ENCODE results near the gene SLC16A13.
A peak's percentile ranks its signal among the peaks of the same experiment; 100 is the strongest.
"Not testable (repeated sequence)": the region's sequence is repeated elsewhere in the genome, so short reads cannot be mapped to it uniquely, and the experiment has no call there.

SLC16A13 gene

DNA sequence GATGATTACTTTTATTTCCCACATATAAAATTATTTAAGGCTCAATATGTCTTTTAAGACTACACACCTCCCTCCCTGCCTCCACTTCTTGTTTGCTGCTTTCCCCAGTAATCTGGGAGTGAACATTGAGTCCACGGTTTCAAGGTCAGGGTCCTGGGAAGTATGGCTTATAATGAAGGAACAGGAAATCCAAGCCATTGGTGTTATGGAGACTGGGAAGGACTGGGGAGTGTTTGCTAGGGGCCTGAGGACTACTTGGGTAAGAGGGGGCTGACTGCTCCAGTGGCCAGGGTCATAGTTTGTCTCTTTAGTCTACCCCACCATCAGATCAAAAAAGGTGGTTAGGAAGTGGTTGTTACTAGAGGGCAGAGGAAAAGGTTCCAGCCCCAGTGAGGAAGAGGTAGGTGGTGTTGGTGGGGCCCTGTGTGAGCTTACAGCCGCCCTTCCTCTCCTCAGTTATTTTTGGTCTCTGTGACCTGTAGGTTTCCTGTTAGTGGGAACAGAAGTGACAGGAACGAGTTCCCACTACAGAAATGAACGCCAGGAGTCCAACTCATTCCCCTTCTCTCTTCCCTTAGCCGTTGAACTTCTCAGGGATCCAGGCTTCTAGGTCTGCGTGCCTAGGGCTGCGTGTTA lies 742 bp upstream of the SLC16A13 start:
- no peak for DNase-seq

DNA sequence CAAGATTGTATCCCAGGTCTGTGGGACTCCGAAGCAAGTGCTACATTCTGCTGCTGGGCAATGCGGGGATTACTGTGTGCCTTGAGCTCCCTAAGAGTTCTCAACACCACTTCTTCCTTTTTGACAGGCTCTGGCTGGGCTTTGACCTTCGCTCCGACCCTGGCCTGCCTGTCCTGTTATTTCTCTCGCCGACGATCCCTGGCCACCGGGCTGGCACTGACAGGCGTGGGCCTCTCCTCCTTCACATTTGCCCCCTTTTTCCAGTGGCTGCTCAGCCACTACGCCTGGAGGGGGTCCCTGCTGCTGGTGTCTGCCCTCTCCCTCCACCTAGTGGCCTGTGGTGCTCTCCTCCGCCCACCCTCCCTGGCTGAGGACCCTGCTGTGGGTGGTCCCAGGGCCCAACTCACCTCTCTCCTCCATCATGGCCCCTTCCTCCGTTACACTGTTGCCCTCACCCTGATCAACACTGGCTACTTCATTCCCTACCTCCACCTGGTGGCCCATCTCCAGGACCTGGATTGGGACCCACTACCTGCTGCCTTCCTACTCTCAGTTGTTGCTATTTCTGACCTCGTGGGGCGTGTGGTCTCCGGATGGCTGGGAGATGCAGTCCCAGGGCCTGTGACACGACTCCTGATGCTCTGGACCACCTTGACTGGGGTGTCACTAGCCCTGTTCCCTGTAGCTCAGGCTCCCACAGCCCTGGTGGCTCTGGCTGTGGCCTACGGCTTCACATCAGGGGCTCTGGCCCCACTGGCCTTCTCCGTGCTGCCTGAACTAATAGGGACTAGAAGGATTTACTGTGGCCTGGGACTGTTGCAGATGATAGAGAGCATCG lies 2.4 kb downstream of the SLC16A13 start:
- no peak for DNase-seq

DNA sequence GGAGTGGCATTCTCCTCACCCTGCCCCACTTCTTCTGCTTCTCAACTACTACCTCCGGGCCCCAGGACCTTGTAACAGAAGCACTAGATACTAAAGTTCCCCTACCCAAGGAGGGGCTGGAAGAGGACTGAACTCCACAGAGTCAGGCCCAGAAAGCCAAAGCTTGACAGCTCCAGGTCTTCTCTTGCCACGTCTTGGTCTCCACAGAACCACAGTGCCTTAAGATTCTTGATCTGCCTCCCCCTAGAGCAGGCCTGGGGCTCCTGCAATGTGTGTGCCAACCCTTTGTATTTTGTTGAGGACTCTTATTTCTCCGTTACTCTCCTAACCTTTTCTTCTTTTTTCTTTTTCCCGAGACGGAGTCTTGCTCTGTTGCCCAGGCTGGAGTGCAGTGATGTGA lies 4.0 kb downstream of the SLC16A13 start:
- DNase-seq: no peak

DNA sequence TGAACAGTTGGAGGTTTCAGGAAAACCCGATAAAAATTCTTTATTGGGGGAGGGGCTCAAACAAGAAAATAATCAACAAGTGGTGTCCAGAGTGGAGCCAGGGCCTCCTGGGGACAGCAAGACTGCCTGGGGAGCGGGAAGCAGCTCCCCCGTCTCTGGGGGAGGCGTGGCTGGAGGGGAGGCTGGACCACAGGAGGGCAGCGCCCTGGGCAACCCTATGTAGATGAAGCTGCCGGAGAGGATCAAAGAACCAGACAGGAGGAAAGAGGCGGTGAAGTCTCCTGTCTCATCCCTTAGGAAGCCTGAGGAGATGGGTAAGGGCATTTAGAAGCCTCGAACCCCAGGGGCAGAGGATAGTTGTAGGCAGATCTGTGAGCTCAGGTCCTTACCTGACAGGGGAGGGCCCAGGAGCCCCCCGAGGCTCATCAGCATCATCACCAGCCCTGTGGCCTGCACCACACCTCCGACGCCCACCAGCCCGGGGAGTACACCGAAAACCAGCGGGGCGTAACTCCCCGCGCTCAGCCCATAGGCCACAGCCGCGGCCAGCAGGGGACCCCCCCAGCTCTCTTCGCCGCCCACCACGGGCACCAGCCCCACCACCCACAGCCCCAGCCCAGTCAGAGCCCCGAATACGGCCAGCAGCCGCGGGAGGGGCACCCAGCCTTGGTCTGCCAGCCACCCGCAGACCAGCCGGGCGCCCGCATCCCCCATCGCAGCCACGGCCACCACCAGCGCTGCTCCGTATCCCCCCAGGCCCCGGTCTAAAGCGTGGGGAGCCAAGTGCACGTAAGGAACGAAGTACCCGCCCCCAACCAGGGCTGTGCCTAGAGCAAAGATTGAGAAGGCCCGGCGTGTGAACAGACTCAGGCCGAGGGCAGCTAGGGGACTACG lies 6.0 kb downstream of the SLC16A13 start:
- DNase-seq: no peak

DNA sequence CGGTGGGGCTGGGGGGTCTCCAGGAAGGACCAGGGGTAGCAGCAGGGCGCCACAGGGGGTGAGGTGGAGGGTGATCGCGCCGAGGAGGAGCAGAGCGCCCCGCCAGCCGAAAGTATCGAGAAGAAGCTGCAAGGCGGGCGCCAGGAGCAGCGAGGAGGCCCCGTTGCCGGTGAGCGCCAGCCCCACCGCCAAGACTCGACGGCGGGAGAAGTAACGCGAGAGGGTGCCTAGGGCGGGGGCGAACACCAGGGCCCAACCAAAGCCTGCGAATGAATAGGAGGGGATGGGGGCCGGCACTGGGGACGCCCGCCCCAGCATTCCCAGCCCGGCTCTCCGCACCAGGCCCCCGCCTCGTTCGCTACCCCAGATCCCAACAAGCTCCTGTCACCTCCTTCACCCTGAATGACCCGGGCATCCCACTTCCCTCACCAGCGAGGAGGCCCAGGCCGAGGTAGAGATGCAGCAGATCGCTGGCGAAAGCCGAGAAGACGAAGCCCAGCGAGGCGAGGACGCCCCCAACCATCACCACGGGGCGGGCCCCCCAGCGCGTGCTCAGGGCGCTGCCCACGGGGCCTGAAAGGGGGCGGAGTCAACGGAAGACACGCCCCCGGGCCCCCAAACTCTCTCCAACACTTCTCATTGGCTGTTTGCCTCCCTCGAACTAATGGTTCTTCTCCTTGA lies 6.8 kb downstream of the SLC16A13 start:
- DNase-seq: no peak

DNA sequence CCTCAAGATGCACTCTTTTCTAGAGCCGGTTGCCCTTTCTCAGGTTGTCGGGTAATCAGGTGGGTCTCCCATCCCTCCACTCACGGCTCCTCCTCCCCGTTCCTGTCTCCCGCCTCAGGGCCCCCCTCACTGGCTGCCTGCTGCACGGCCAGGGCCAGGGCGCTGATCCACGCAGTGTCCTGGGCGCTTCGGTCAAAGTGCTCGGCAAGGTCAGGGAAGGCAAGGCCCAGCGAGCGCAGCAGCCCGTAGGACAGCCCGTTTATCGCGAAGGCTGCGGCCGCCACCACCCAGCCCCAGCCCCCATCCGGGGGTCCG lies 7.3 kb downstream of the SLC16A13 start:
- no peak for DNase-seq

DNA sequence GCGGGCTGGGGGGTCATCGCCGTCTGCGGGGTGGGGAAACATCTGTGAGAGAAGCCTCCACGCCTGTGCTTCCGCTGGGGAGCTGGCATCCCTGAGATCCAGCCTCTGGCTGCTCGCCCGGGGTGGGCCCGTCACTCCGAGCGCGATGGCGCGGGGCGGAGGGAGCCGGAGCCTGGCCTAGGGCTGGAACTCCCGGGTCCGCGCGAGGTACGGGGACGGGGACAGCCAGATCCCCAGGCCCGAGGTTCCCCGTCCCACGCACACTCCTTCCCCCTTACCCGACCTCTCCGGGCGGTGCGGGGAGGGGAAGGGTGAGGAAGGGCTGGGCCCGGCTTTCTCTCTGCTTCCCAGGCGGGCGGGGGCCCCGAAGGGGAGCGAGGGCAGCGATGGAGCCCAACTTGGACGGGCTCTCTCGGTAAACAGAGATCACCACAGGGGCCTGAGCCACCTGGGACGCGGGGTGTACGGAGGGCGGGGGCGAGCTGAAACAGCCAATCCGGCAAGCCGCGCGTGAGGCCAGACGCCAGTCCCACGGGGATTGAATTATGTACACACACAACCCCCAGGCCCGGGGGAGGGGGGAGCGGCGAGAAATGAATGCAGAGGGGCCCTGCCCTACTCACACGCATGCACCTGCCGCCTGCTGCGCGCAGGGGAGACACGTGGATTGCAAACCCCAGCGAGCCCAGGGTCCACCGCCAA lies 7.8 kb downstream of the SLC16A13 start, which contains the start of gene SLC16A11:
Gene SLC16A11 (minus strand): TSS at position 596 of the 702 bp plus-strand sequence. CDS start 579 bp downstream, at position 17.
- DNase-seq: peak; percentile 89

DNA sequence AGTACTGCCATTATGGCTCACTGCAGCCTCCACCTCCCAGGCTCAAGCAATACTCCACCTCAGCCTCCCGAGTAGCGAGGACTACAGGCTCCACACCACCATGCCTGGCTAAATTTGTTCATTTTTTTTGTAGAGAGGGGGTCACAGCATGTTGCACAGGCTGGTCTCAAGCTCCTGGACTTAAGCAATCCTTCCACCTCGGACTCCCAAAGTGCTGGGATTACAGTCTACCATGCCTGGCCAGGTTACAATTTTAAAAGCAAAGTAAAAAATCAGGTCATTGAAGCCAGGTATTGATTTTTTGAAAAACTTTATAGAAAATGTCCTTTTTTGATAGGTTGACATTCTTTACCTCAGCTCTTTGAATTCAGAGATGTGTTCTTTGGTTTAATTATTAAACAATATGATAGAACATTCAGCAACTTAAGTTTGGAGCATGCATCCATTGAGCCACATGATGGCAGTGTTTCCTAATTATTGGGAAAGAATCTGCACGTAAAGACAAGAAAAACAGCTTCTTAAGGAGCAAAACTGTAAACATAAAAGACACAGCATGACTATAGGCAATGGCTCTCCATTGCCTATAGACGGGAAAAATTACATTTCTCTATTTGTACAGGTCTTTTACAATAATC lies 9.8 kb downstream of the SLC16A13 start:
- DNase-seq: peak; percentile 43

DNA sequence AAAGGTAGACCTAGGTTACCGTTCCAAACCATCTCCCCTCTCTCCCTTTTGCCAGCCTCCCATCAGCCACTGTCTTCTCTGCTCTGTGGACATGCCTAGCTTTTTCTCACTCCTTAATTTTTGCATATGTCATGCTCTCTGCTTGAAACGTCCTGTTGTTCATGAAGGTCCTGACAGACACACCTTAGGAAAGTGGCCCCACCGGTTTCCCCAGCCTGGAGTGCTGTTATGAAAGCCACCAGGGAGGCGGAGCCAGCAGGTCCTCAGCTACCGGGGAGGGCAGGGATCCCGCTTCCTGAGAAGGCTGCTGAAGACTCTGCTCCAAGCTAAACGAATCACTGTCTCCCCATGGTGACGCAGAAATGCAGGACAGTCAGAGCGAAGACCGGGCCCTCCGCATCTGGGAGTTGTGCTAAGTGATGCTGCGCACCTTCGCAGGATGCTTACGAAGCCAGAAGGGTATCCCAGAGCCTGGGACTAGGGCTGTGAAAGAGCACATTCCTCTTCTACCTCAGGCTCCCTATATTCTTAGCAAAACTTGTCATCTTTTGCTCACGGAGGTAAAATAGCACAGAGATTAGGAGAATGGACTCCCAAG lies 10.4 kb downstream of the SLC16A13 start:
- no peak for DNase-seq

DNA sequence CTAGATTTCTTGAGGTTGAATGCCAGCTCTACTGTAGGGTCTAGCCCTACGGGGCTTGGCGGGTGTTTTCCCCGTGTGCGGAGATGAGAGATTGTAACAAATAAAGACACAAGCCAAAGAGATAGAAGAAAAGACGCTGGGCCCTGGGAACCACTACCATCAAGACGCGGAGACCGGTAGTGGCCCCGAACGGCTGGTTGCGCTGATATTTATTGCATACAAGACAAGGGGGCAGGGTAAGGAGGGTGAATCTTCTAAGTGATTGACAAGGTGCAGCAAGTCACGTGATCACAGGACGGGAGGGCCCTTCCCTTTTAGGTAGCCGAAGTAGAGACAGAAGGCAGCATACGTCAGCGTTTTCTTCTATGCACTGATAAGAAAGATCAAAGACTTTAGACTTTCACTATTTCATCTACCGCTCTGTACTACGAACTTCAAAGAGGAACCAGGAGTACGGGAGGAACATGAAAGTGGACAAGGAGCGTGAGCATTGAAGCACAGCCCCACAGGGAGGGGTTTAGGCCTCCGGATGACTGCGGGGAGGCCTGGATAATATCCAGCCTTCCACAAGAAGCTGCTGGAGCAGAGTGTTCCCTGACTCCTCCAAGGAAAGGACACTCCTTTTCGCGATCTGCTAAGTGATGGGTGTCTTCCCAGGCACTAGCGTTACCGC lies 11.0 kb downstream of the SLC16A13 start:
- not testable (repeated sequence) for DNase-seq

DNA sequence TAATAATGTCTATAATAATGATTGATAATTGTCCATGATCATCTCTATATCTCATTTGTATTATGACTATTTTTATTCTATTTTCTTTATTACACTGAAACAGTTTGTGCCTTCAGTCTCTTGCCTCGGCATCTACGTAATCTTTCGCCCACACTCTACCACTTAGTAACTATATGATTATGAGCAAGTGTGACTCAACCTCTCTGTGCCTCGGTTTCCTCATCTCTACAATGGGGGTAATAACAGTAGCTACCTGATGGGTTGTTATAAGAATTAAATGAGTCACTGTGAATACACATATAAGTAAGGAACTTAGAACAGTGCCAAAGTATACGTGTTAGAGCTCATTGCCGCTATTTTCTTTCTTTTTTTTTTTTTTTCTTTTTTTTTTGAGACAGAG lies 11.8 kb downstream of the SLC16A13 start:
- no peak for DNase-seq

DNA sequence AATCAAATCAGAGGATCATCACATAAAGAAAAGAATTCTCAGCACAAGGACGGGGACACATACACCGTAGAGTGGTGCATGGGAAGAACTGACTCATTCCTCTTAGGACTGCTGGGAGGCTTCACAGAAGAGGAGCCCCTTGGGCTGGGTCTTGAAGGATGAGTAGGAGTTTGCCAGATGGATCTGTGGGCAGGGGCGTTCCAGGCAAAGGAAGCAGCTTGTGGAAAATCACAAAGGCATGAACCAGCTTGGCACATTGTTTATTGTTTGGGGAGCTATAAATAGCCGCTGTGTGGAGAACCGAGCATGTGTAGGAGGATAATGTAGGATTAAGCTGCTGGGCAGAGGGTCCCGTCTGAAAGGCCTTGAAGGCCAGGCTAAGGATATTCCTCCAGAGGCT lies 13.2 kb downstream of the SLC16A13 start:
- DNase-seq: no peak

DNA sequence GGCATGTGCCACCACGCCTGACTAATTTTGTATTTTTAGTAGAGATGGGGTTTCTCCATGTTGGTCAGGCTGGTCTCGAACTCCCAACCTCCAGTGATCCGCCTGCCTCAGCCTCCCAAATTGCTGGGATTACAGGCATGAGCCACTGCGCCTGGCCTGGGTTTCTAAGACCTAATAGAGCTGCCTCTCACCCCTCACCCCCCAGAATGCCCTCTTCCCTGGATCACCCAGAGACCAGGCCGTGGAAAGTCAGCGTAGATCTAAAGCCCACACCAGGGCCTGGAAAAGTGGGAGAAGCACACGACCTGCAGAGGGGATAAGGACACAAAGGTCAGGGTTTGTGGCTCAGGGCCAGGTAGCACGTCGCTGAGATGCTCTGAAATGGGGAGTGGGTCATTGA lies 14.8 kb downstream of the SLC16A13 start:
- DNase-seq: not testable (repeated sequence)

DNA sequence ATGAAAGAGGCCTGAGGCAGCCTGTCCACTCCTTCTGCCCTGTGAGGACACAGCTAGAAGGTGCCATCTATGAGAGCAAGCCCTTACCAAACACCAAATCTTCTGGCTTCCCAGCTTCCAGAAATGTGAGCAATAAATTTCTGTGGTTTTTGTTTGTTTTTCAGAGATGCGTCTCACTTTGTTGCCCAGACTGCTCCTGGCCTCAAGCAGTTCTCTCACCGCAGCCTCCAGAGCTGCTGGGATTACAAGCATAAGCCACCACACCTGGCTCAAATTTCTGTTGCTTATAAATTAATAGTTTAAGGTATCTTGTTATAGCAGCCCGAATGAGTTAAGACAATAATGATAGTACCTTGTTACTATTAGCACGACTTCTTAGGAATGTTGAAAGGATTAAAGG lies 20.6 kb downstream of the SLC16A13 start:
- DNase-seq: no peak

DNA sequence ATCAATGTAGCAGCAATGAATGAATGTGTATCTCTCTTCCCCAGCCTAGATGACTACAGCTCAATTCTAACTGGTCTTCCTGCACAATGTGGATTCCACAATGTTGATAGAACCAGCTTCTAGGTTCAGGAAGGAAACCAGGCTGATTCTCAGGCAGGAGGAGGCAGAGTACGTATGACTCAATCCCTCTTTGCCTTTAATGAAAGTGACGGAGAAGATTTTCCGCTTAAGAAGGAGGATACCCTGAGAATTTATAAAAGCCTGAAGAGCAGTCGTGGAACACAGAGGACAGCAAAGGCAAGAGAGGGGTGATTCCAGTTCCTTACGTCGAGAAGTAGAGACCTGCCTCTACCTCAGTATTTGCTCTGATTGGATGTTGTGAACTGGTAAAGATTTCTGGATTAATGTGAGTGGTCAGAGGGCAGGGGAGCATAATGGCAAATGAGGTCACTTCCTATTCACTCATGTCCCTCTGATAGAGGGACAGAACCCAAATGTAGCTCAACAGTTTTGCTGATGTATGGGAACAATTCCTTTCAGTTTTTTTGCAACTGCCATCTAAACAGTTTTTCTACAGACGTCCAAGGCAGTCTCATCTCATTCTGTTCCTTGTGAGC lies 23.1 kb downstream of the SLC16A13 start:
- DNase-seq: no peak

DNA sequence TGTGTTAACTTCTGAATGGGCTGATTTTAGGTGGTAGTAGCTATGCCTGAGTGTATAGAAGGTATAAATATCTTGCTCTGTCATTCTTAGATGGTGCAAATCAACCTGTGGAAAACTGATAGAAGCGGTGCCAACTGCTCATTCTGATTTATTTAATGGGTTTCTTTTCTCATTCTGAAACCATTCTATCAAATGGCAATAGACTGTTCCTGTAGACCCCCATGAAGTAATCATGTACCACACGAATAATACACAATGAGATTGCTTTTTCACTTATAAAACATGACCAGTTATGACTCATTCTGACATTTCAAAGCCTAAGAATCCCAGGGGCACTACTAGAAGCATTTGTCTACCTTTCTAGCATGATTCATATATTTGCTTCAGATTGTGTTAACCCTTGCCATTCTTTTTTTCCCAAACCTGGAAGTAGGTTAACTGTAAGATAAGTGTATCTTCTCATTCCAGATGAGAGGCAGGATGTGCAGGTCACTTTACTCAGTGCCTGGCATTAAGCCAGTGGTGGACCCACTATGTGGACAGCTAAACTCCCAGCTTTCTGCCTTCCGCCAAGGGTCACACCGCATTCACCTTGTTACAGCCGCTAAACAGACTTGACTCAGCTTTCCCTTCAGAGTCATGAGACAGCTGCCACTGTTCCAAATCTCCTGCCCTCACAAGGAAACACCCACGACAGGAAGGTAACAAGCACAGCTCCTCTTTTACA lies 24.5 kb downstream of the SLC16A13 start:
- DNase-seq: no peak

DNA sequence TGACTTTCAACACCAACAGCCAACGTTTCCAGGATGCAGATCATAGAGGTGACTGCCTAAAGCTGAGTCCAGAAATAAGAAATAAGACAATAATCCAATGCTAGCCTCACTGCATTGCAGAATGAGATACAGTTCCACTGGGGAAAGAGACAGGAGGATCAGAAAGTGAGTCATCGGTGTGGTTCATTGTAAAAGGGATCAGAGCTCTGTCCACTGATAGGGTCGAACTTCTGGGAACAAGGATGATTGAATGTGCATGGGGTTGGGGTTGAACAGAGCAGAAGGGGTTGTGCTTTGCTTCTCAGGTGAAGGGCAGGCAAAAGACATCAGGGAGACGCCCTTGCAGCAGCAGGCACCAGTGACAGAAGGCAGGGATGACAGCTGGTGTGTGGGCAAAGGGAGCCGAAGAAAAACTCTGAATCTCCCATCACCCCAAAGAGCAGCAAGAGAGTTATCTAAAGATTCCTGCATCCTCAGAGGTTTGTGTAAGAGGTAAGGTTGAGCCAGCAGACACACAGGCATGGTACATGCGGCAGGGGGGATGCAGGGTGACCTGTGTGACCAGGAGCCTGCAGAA lies 27.8 kb downstream of the SLC16A13 start:
- DNase-seq: no peak

DNA sequence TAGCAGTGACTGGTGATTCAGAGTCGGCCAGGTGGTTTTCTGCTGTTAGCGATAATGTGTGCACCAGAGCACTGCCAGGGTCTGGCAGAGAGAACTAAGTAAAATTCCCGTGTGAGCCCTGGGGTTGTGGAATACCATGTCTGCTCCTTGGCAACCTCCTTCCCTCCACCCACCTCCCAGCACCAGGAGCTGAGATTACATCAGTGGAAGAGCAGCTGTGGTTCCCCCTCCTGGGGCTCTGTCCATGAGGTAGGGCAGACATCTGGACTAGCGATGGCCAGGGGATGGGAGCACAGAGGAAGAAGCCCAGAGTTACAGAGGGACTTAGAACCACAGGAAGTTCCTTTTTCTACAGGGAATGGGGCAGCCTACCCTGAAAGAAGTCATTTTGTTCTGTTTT lies 28.4 kb downstream of the SLC16A13 start:
- DNase-seq: no peak

DNA sequence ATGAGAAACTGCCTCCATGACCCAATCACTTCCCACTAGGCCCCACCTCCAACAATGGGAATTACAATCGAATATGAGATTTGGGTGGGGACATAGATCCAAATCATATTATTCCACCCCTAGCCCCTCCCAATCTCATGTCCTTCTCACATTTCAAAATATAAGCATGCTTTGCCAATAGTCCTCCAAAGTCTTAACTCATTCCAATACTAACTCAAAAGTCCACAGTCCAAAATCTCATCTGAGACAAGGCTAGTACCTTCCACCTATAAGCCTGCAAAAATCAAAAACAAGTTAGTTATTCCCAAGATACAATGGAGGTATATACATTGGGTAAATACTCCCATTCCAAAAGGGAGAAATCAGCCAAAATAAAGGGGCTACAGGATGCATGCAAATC lies 31.4 kb downstream of the SLC16A13 start:
- DNase-seq: no peak
